HepG2 (cell line): Measurements from ENCODE around the gene PPP1R27. TPM values are rescaled to one million over a fixed set of nuclear protein-coding genes. Genes with fewer than 3 reads are reported as not detected.

Experiments
- AHR ChIP-seq: IDR thresholded peaks from 2 replicates; pipeline ENCODE4 v1.6.1; 2018; ENCODE audit warnings: missing genetic modification reagents, missing compliant biosample characterization
- ATRX ChIP-seq: sonication (generic); formaldehyde crosslinking; IDR thresholded peaks from 2 replicates; pipeline ENCODE4 v1.4.0; 2020; ENCODE audit warnings: missing genetic modification reagents, borderline replicate concordance
- CREB1 ChIP-seq, 2 experiments: fragments of 450-650 bp in 1 of 2; IDR thresholded peaks; 2 replicates each; pipeline ENCODE4 v1.6.1; 2016 to 2017; ENCODE audit warnings: control low read depth in 1 of 2, mild to moderate bottlenecking in 1 of 2, missing compliant biosample characterization in 1 of 2, missing genetic modification characterization in 1 of 2
- DNMT3B ChIP-seq: conservative IDR thresholded peaks from 2 replicates; pipeline ENCODE4 v1.6.1; 2016; ENCODE audit warnings: missing biosample characterization, control low read depth
- EEA1 ChIP-seq: sonication (generic); formaldehyde crosslinking; IDR thresholded peaks from 2 replicates; pipeline ENCODE4 v1.5.1; 2020; ENCODE audit warnings: mild to moderate bottlenecking, missing genetic modification reagents, borderline replicate concordance
- FOXA1 ChIP-seq, 2 experiments: fragments of 450-650 bp in 1 of 2; sonication (generic) in 1 of 2; formaldehyde crosslinking in 1 of 2; IDR thresholded peaks; 2 replicates each; pipeline versions ENCODE4 v1.4.0 to v1.6.1; 2016 to 2020; ENCODE audit warnings: missing genetic modification reagents in 1 of 2
- KAT8 ChIP-seq: IDR thresholded peaks from 2 replicates; pipeline ENCODE4 v1.6.1; 2016; ENCODE audit warnings: missing genetic modification reagents, missing compliant biosample characterization
- KLF15 ChIP-seq: sonication (generic); formaldehyde crosslinking; IDR thresholded peaks from 2 replicates; pipeline ENCODE4 v1.8.1; 2023; ENCODE audit warnings: borderline replicate concordance, mild to moderate bottlenecking, inconsistent platforms, missing genetic modification reagents, mixed read lengths
- NAIF1 ChIP-seq: sonication (generic); formaldehyde crosslinking; IDR thresholded peaks from 2 replicates; pipeline ENCODE4 v1.5.0; 2020; ENCODE audit warnings: mild to moderate bottlenecking, missing genetic modification reagents, borderline replicate concordance
- NFE2 ChIP-seq: sonication (generic); formaldehyde crosslinking; IDR thresholded peaks from 2 replicates; pipeline ENCODE4 v1.4.0; 2020; ENCODE audit warnings: missing genetic modification reagents
- NFYB ChIP-seq: sonication (generic); formaldehyde crosslinking; IDR thresholded peaks from 2 replicates; pipeline ENCODE4 v1.4.0; 2020; ENCODE audit warnings: missing genetic modification reagents
- ONECUT2 ChIP-seq: sonication (generic); formaldehyde crosslinking; IDR thresholded peaks from 2 replicates; pipeline ENCODE4 v1.4.0; 2020; ENCODE audit warnings: missing genetic modification reagents
- PCBP1 ChIP-seq: fragments of 200-400 bp; formaldehyde crosslinking; IDR thresholded peaks from 2 replicates; pipeline ENCODE4 v1.6.1; 2017; ENCODE audit warnings: mild to moderate bottlenecking, low read depth, low read length, borderline replicate concordance
- SP4 ChIP-seq: sonication (generic); formaldehyde crosslinking; IDR thresholded peaks from 2 replicates; pipeline ENCODE4 v1.8.1; 2023; ENCODE audit warnings: mild to moderate bottlenecking, missing genetic modification reagents
- SSRP1 ChIP-seq: IDR thresholded peaks from 2 replicates; pipeline ENCODE4 v1.6.1; 2016; ENCODE audit warnings: control low read depth
- STAT5B ChIP-seq: sonication (generic); formaldehyde crosslinking; IDR thresholded peaks from 2 replicates; pipeline ENCODE4 v1.4.0; 2020; ENCODE audit warnings: missing genetic modification reagents
- ZBTB1 ChIP-seq: sonication (generic); formaldehyde crosslinking; IDR thresholded peaks from 2 replicates; pipeline ENCODE4 v1.4.0; 2020; ENCODE audit warnings: missing genetic modification reagents, borderline replicate concordance
- ZNF274 ChIP-seq: sonication (generic); formaldehyde crosslinking; IDR thresholded peaks from 2 replicates; pipeline ENCODE4 v1.5.1; 2020; ENCODE audit warnings: mild to moderate bottlenecking, missing genetic modification reagents
- ZNF850 ChIP-seq: sonication (generic); formaldehyde crosslinking; conservative IDR thresholded peaks from 2 replicates; pipeline ENCODE4 v1.9.0; 2021; ENCODE audit warnings: mild to moderate bottlenecking, missing genetic modification reagents
- ZNF883 ChIP-seq: sonication (generic); formaldehyde crosslinking; IDR thresholded peaks from 2 replicates; pipeline ENCODE4 v1.5.1; 2020; ENCODE audit warnings: mild to moderate bottlenecking, missing genetic modification reagents; ENCODE audit errors: not compliant biosample characterization
- polyA plus RNA-seq, 8 experiments: library from polyadenylated mRNA; depleted of rRNA in 3 of 8; stranded (reverse) in 7 of 8; unstranded in 1 of 8; fragments of >200 nt; fragmentation: Illumina TruSeq in 4 of 8; extraction: Trizol in 4 of 8; gene quantifications; 2 replicates each; pipeline versions ENCODE4 v1.2.1 to v1.2.3, GENCODE V29; 2011 to 2016; ENCODE audit warnings: low read depth in 4 of 8, missing spikeins in 1 of 8, mixed read lengths in 1 of 8; ENCODE audit not compliant: insufficient read depth in 1 of 8
- total RNA-seq, 5 experiments: library from RNA; depleted of rRNA; stranded (reverse); fragments of >200 nt; fragmentation: Illumina TruSeq; extraction: Trizol; gene quantifications; 2 replicates each; pipeline ENCODE4 v1.2.3, GENCODE V29; 2016; ENCODE audit warnings: low read depth in 1 of 5
- TF ChIP-seq, protein P1 (sequence below): sonication (generic); formaldehyde crosslinking; IDR thresholded peaks from 2 replicates; pipeline ENCODE4 v1.4.0; 2020; ENCODE audit warnings: low read depth, mild to moderate bottlenecking, missing genetic modification reagents
- TF ChIP-seq, protein P2 (sequence below): sonication (generic); formaldehyde crosslinking; IDR thresholded peaks from 2 replicates; pipeline ENCODE4 v1.5.0; 2020; ENCODE audit warnings: mild to moderate bottlenecking, missing genetic modification reagents
- TF ChIP-seq, protein P3 (sequence below): sonication (generic); formaldehyde crosslinking; IDR thresholded peaks from 2 replicates; pipeline ENCODE4 v1.5.1; 2020; ENCODE audit warnings: missing genetic modification reagents, mild to moderate bottlenecking, borderline replicate concordance

The PPP1R27 gene
- total and polyA plus RNA-seq, 2 of the 13 experiments (the other 11 are each of a cell fraction or from before 2014, with no cell fraction given), result 0.17 to 1.00 TPM

DNA sequence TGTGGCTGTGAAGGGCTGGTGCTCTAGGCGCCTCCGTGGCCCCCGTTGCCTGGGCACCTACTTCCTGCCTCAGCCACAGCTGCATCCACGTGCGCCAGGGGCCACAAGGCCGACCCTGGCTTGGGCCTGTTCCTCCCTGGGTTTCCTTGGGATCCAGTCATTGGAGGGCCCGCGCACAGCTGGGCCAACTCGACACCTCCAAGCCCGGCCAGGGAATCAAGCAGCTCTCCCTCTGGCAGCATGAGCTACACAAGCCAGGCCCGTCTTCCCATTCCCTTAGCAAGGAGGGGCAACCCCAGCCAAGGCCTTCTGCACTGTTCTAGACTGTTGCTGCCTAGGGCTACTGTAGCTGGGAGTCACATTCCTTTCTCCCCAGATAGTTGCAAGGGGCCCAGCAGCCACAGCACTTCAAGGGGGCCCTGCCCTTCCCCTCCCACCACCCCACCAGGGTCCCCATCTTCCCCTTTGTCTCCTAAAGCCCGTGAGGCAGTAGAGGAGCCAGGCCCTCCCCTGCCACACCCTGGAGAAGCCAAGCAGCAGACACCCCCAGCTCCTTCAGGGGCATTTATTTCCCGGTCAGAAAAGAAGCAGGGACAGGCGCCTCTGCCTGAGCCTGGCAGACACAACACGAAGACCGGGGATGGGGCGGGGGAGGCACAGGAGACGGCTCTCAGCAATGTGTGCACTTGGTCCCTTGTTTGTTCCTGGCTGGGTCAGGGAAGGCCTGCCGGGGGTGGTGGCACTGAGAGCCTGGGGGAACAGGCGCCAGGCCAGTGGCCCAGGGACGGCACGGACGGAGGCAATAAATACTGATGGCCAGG, 32.5 kb upstream of the PPP1R27 start (continued):
- peak; percentile 74; the same call in 1 of the 2 replicates for TF ChIP-seq ZNF850 (CRISPR knock-in tag)
- no peak for TF ChIP-seq NFE2 (CRISPR knock-in tag)
- no peak for TF ChIP-seq EEA1 (CRISPR knock-in tag)
- no peak for TF ChIP-seq STAT5B (CRISPR knock-in tag)
- TF ChIP-seq ATRX, result no peak
- TF ChIP-seq ZBTB1, result no peak
- no peak; the same call in 1 of the 2 replicates for TF ChIP-seq ZNF274 (CRISPR knock-in tag)
- TF ChIP-seq NFYB (CRISPR knock-in tag), result no peak
- TF ChIP-seq, protein P1, sequence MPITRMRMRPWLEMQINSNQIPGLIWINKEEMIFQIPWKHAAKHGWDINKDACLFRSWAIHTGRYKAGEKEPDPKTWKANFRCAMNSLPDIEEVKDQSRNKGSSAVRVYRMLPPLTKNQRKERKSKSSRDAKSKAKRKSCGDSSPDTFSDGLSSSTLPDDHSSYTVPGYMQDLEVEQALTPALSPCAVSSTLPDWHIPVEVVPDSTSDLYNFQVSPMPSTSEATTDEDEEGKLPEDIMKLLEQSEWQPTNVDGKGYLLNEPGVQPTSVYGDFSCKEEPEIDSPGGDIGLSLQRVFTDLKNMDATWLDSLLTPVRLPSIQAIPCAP, result no peak
- no peak; the same call in 1 of the 2 replicates for TF ChIP-seq ONECUT2 (CRISPR knock-in tag)
- TF ChIP-seq AHR, result 0 out of 2 replicates have a peak, but pooled peaks have one; percentile 63
- TF ChIP-seq PCBP1, result peak; percentile 64; the same call in 1 of the 2 replicates
- TF ChIP-seq KAT8 (CRISPR knock-in tag), result no peak
- no peak for TF ChIP-seq ZNF883 (CRISPR knock-in tag)
- TF ChIP-seq SP4 (CRISPR knock-in tag), result peak; percentile 22; the same call in 1 of the 2 replicates
- TF ChIP-seq DNMT3B (CRISPR knock-in tag), result 0 out of 2 replicates have a peak, but pooled peaks have one; percentile 38
- TF ChIP-seq KLF15, result 0 out of 2 replicates have a peak, but pooled peaks have one; percentile 82
- TF ChIP-seq FOXA1 (IDR thresholded peaks at IDR 0.05), result no peak
- no peak; the same call in 1 of the 2 replicates for TF ChIP-seq FOXA1 (CRISPR knock-in tag; IDR thresholded peaks at IDR 0.05)
- TF ChIP-seq, protein P2, sequence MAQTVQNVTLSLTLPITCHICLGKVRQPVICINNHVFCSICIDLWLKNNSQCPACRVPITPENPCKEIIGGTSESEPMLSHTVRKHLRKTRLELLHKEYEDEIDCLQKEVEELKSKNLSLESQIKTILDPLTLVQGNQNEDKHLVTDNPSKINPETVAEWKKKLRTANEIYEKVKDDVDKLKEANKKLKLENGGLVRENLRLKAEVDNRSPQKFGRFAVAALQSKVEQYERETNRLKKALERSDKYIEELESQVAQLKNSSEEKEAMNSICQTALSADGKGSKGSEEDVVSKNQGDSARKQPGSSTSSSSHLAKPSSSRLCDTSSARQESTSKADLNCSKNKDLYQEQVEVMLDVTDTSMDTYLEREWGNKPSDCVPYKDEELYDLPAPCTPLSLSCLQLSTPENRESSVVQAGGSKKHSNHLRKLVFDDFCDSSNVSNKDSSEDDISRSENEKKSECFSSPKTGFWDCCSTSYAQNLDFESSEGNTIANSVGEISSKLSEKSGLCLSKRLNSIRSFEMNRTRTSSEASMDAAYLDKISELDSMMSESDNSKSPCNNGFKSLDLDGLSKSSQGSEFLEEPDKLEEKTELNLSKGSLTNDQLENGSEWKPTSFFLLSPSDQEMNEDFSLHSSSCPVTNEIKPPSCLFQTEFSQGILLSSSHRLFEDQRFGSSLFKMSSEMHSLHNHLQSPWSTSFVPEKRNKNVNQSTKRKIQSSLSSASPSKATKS (CRISPR knock-in tag), result no peak
- TF ChIP-seq NAIF1 (CRISPR knock-in tag), result no peak
- TF ChIP-seq, protein P3, sequence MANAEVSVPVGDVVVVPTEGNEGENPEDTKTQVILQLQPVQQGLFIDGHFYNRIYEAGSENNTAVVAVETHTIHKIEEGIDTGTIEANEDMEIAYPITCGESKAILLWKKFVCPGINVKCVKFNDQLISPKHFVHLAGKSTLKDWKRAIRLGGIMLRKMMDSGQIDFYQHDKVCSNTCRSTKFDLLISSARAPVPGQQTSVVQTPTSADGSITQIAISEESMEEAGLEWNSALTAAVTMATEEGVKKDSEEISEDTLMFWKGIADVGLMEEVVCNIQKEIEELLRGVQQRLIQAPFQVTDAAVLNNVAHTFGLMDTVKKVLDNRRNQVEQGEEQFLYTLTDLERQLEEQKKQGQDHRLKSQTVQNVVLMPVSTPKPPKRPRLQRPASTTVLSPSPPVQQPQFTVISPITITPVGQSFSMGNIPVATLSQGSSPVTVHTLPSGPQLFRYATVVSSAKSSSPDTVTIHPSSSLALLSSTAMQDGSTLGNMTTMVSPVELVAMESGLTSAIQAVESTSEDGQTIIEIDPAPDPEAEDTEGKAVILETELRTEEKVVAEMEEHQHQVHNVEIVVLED (CRISPR knock-in tag), result peak; percentile 17; the same call in 1 of the 2 replicates
- no peak for TF ChIP-seq CREB1 (IDR thresholded peaks at IDR 0.05)
- TF ChIP-seq CREB1 (CRISPR knock-in tag; IDR thresholded peaks at IDR 0.05), result no peak
- peak; percentile 95 for TF ChIP-seq SSRP1 (CRISPR knock-in tag)
